OCI-LY1 (cell line): Measurements from ENCODE around the gene PPARGC1A.

Experiments used
- CTCF ChIP-seq: fragments of 200-600 bp; sonication (generic), shearing (Covaris generic); IDR thresholded peaks from 2 replicates; pipeline ENCODE4 v1.5.1; 2017; ENCODE audit warnings: mild to moderate bottlenecking, antibody characterized with exemption, low read length, moderate library complexity, mixed read lengths
- EZH2 ChIP-seq: fragments of 200-600 bp; sonication (generic), shearing (Covaris generic); IDR thresholded peaks from 2 replicates; pipeline ENCODE4 v1.8.0; 2017; ENCODE audit warnings: borderline replicate concordance, mixed run types, mild to moderate bottlenecking, antibody characterized with exemption, low read length, moderate library complexity, mixed read lengths

GRCh38 chr4:23861897-23862296 is 27.9 kb downstream of the PPARGC1A start:
- TF ChIP-seq CTCF: no peak
- TF ChIP-seq EZH2: no peak
